Endothelial cell of umbilical vein (primary cell): ENCODE results near the gene PLEKHM2. TPM values are rescaled to one million over a fixed set of nuclear protein-coding genes. Genes with fewer than 3 reads are reported as not detected.

Experiments used
- BruUV-seq: library from RNA; stranded (reverse); fragments of 400-500 nt; replicated peaks from 2 replicates; lab custom pipeline; 2021; lab: Mats Ljungman, UMichigan
- CTCF ChIA-PET: fragments of 300-600, 350-600 bp; sonication (Branson Sonifier 250); formaldehyde crosslinking; loops from one replicate; lab custom pipeline; 2021; ENCODE audit warnings: antibody characterized with exemption, inconsistent platforms; lab: Charles Lee
- POLR2A ChIA-PET: fragments of 300-600, 350-600 bp; sonication (Branson Sonifier 250); formaldehyde crosslinking; loops from one replicate; lab custom pipeline; 2021; ENCODE audit warnings: antibody characterized with exemption, inconsistent platforms; lab: Charles Lee
- DNase-seq: peaks from one replicate; pipeline ENCODE4 v3.0.0-alpha.2; 2011; ENCODE audit warnings: low read depth, low spot score
- FAIRE-seq: peaks from 2 replicates; lab custom pipeline; 2011; peaks lifted over from hg19 to GRCh38; lab: Jason Lieb, UNC
- H2AFZ ChIP-seq: 2 replicates; pipeline ENCODE4 v1.6.0; 2012; ENCODE audit warnings: low read depth, low read length, control low read depth, inconsistent platforms
- H3K27ac ChIP-seq: 2 replicates; pipeline ENCODE4 v1.5.1; 2011; ENCODE audit warnings: low read depth, mild to moderate bottlenecking, control low read depth, low read length, moderate library complexity; ENCODE audit not compliant: insufficient read depth
- H3K27me3 ChIP-seq, 2 experiments: 2 replicates each; pipeline versions ENCODE4 v1.6.0 to v1.6.1; 2011; ENCODE audit warnings: low read length in 2 of 2, mixed read lengths in 1 of 2; ENCODE audit not compliant: control insufficient read depth in 2 of 2, insufficient read depth in 2 of 2
- H3K36me3 ChIP-seq, 2 experiments: 2 replicates in 1 of 2; 3 replicates in 1 of 2; pipeline ENCODE4 v1.5.1; 2011; ENCODE audit warnings: low read length in 2 of 2, mild to moderate bottlenecking in 1 of 2, moderate library complexity in 1 of 2; ENCODE audit not compliant: control insufficient read depth in 2 of 2, insufficient read depth in 2 of 2; ENCODE audit errors: extremely low read depth in 1 of 2
- H3K4me1 ChIP-seq: 3 replicates; pipeline ENCODE4 v1.5.1; 2011; ENCODE audit warnings: mild to moderate bottlenecking, low read length; ENCODE audit not compliant: control insufficient read depth, insufficient read depth; ENCODE audit errors: extremely low read depth
- H3K4me2 ChIP-seq: 2 replicates; pipeline ENCODE4 v1.6.1; 2011; ENCODE audit warnings: low read length, control low read depth, mixed read lengths; ENCODE audit not compliant: insufficient read depth
- H3K4me3 ChIP-seq, 3 experiments: fragments of 200-600 bp in 1 of 3; sonication (generic), shearing (Covaris generic) in 1 of 3; replicated peaks in 1 of 3; 2 replicates each; pipeline ENCODE4 v1.5.1; 2011 to 2016; ENCODE audit warnings: control low read depth in 3 of 3, low read length in 3 of 3, mild to moderate bottlenecking in 2 of 3, inconsistent platforms in 1 of 3, low read depth in 1 of 3, moderate library complexity in 1 of 3; ENCODE audit not compliant: insufficient read depth in 1 of 3
- H3K79me2 ChIP-seq: 2 replicates; pipeline ENCODE4 v1.6.0; 2012; ENCODE audit warnings: low read length, inconsistent platforms; ENCODE audit not compliant: control insufficient read depth, insufficient read depth
- H3K9ac ChIP-seq: replicated peaks from 2 replicates; pipeline ENCODE3; 2011; ENCODE audit warnings: low read length, control low read depth; ENCODE audit not compliant: insufficient read depth; ENCODE audit errors: extremely low read depth
- H3K9me1 ChIP-seq: replicated peaks from 3 replicates; pipeline ENCODE4 v1.6.0; 2011; ENCODE audit warnings: mild to moderate bottlenecking, low read length; ENCODE audit not compliant: control insufficient read depth, insufficient read depth; ENCODE audit errors: extremely low read depth
- H3K9me3 ChIP-seq: replicated peaks from 2 replicates; pipeline ENCODE4 v1.5.1; 2012; ENCODE audit warnings: low read length, inconsistent platforms; ENCODE audit not compliant: control insufficient read depth, insufficient read depth
- H4K20me1 ChIP-seq: replicated peaks from 2 replicates; pipeline ENCODE3; 2011; ENCODE audit warnings: mild to moderate bottlenecking, low read length; ENCODE audit not compliant: control insufficient read depth, insufficient read depth; ENCODE audit errors: extremely low read depth
- EZH2 ChIP-seq: IDR thresholded peaks from 2 replicates; pipeline ENCODE4 v1.6.1; 2012; ENCODE audit warnings: borderline replicate concordance, low read depth, mild to moderate bottlenecking, moderate library complexity, low read length, inconsistent platforms; ENCODE audit not compliant: severe bottlenecking
- FOS ChIP-seq: IDR thresholded peaks from 2 replicates; pipeline ENCODE4 v1.6.1; 2011; ENCODE audit warnings: mild to moderate bottlenecking, low read length, moderate library complexity, borderline replicate concordance; ENCODE audit not compliant: insufficient read depth
- GATA2 ChIP-seq: IDR thresholded peaks from 2 replicates; pipeline ENCODE4 v1.7.0; 2011; ENCODE audit warnings: low read depth, mild to moderate bottlenecking, moderate library complexity, mixed read lengths, low read length; ENCODE audit not compliant: insufficient read length, insufficient read depth
- JUN ChIP-seq: IDR thresholded peaks from 2 replicates; pipeline ENCODE4 v1.6.1; 2011; ENCODE audit warnings: borderline replicate concordance, low read depth; ENCODE audit not compliant: insufficient read length, insufficient read depth
- MYC ChIP-seq: IDR thresholded peaks from one replicate; pipeline ENCODE4 v1.6.1; 2011; ENCODE audit warnings: mild to moderate bottlenecking, low read depth, low read length
- POLR2A ChIP-seq: IDR thresholded peaks from 2 replicates; pipeline ENCODE4 v1.6.1; 2012; ENCODE audit warnings: low read depth, mild to moderate bottlenecking, control low read depth, low read length
- POLR2AphosphoS5 ChIP-seq: IDR thresholded peaks from 2 replicates; pipeline ENCODE4 v1.6.1; 2012; ENCODE audit warnings: low read depth, mild to moderate bottlenecking, control low read depth, low read length, moderate library complexity; ENCODE audit not compliant: insufficient read depth
- dilution Hi-C: fragments of 300-500 bp; cut with MboI; formaldehyde crosslinking; loops from one replicate; pipeline ENCODE4 v1.15.0; 2019; ENCODE audit warnings: low sequenced_read_pairs; ENCODE audit not compliant: extremely low pct_ligation_motif_present
- intact Hi-C: fragments of 100-400 bp; cut with micrococcal nuclease; formaldehyde crosslinking; loops from one replicate; pipeline ENCODE4 v1.10.0; 2022
- polyA plus RNA-seq, 4 experiments: library from polyadenylated mRNA; depleted of rRNA in 3 of 4; stranded (reverse) in 3 of 4; unstranded in 1 of 4; fragments of >200 nt; gene quantifications; 2 replicates each; pipeline versions ENCODE4 v1.2.1 to v1.2.3, GENCODE V29; 2011 to 2012; ENCODE audit warnings: missing spikeins in 1 of 4
- total RNA-seq: library from RNA; stranded (reverse); gene quantifications from 2 replicates; pipeline ENCODE4 v1.2.3, GENCODE V29; 2021
- TF ChIP-seq, protein P1 (sequence below): IDR thresholded peaks from 2 replicates; pipeline ENCODE4 v1.6.1; 2011; ENCODE audit not compliant: insufficient read depth, insufficient read length
- TF ChIP-seq, protein P2 (sequence below), 2 donors: IDR thresholded peaks; 1 replicate in 1 of 2; 2 replicates in 1 of 2; pipeline ENCODE4 v1.5.1; 2011; ENCODE audit warnings: low read length in 2 of 2, mild to moderate bottlenecking in 2 of 2, moderate library complexity in 2 of 2, control low read depth in 1 of 2, inconsistent platforms in 1 of 2, low read depth in 1 of 2; ENCODE audit not compliant: insufficient read depth in 1 of 2; ENCODE audit errors: extremely low read depth in 1 of 2

PLEKHM2 gene
- total and polyA plus RNA-seq, 2 donors (not counting 3 experiments of a cell fraction or from before 2014, with no cell fraction given), result 60.6 to 67.5 TPM

DNA sequence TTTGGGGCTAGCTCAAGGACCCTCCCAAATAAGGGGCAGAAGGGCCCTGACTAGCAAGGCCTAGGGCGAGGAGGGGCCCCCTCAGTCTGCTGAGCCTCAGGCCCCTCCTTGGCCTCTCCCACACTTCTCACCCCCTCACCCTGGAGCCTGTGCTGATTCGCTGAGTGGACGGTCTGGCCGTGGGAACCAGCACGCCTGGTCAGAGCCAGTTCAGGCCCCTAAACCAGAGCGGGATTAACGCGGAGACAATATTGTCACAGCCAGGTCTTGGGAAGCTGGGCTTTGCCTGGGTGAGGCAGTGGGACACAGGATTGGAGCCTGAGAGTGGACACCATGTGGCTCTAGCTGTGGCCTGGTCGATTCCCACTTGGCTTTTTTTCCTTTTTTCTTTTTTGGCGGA, 69.7 kb downstream of the PLEKHM2 start:
- Histone ChIP-seq H2AFZ (no peak overlapping the region), H3K9ac (no peak overlapping the region), H3K27me3 (no peaks in the 10 kb centered on the region), H3K9me3 (no peaks in the 10 kb centered on the region), H3K4me2 (no peak overlapping the region), H3K79me2 (peaks cover 14% of the 10 kb centered on the region), H4K20me1 (no peaks in the 10 kb centered on the region), H3K36me3 (no peaks in the 10 kb centered on the region), H3K4me3 (no peak overlapping the region), H3K4me1 (peaks cover 46% of the 10 kb centered on the region), H3K9me1 (no peaks in the 10 kb centered on the region), H3K27ac (no peak overlapping the region)
- no TSS peak for BruUV-seq
- DNase-seq, result no peak
- intact Hi-C loops (no loop called here), dilution Hi-C loops (no loop called here)
- ChIA-PET POLR2A (interaction anchor here (0.6 kb wide), 1 partner anchor 380 kb away, joined by 3 read pairs; no protein-coding TSS in a partner anchor), CTCF (no interaction called here)
- FAIRE-seq, result no peak
- TF ChIP-seq EZH2 (no peak), MYC (no peak), POLR2AphosphoS5 (no peak), FOS (no peak), POLR2A (no peak), JUN (no peak), GATA2 (no peak)
- TF ChIP-seq, protein P1, sequence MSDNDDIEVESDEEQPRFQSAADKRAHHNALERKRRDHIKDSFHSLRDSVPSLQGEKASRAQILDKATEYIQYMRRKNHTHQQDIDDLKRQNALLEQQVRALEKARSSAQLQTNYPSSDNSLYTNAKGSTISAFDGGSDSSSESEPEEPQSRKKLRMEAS, result no peak
- TF ChIP-seq, protein P2, sequence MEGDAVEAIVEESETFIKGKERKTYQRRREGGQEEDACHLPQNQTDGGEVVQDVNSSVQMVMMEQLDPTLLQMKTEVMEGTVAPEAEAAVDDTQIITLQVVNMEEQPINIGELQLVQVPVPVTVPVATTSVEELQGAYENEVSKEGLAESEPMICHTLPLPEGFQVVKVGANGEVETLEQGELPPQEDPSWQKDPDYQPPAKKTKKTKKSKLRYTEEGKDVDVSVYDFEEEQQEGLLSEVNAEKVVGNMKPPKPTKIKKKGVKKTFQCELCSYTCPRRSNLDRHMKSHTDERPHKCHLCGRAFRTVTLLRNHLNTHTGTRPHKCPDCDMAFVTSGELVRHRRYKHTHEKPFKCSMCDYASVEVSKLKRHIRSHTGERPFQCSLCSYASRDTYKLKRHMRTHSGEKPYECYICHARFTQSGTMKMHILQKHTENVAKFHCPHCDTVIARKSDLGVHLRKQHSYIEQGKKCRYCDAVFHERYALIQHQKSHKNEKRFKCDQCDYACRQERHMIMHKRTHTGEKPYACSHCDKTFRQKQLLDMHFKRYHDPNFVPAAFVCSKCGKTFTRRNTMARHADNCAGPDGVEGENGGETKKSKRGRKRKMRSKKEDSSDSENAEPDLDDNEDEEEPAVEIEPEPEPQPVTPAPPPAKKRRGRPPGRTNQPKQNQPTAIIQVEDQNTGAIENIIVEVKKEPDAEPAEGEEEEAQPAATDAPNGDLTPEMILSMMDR (IDR thresholded peaks at IDR 0.05; ENCODE audit: extremely low read depth in 1 of 2, insufficient read depth in 1 of 2, low read depth in 1 of 2, low read length in 2 of 2), result no peak
